HepG2 (cell line): ENCODE data around the gene CD200.

Experiments used
- CBX5 ChIP-seq: sonication (generic); formaldehyde crosslinking; IDR thresholded peaks from 2 replicates; pipeline ENCODE4 v1.4.0; 2020; ENCODE audit warnings: missing genetic modification reagents, borderline replicate concordance
- ELK4 ChIP-seq: sonication (generic); formaldehyde crosslinking; IDR thresholded peaks from 2 replicates; pipeline ENCODE4 v1.9.0; 2021; ENCODE audit warnings: missing genetic modification reagents, borderline replicate concordance
- POLR2A ChIP-seq, 2 experiments: IDR thresholded peaks; 2 replicates each; pipeline ENCODE4 v1.6.1; 2011; ENCODE audit warnings: low read depth in 2 of 2, low read length in 2 of 2, mild to moderate bottlenecking in 1 of 2, moderate library complexity in 1 of 2; ENCODE audit not compliant: insufficient read depth in 1 of 2
- POLR2AphosphoS2 ChIP-seq: IDR thresholded peaks from 2 replicates; pipeline ENCODE4 v1.6.1; 2011; ENCODE audit warnings: low read depth, low read length, improper control_type of control experiment
- PREB ChIP-seq: sonication (generic); formaldehyde crosslinking; IDR thresholded peaks from 2 replicates; pipeline ENCODE4 v1.4.0; 2020; ENCODE audit warnings: missing genetic modification reagents
- RAD21 ChIP-seq: fragments of 450-650 bp; formaldehyde crosslinking; IDR thresholded peaks from 2 replicates; pipeline ENCODE4 v1.5.0; 2020; ENCODE audit warnings: mild to moderate bottlenecking
- RELA ChIP-seq: sonication (generic); formaldehyde crosslinking; IDR thresholded peaks from 2 replicates; pipeline ENCODE4 v1.4.0; 2020; ENCODE audit warnings: missing genetic modification reagents
- SOX13 ChIP-seq, 3 experiments: fragments of 450-650 bp in 1 of 3; sonication (generic) in 1 of 3; formaldehyde crosslinking in 1 of 3; IDR thresholded peaks in 2 of 3; conservative IDR thresholded peaks in 1 of 3; 2 replicates each; pipeline versions ENCODE4 v1.5.0 to v1.6.1; 2016 to 2020; ENCODE audit warnings: antibody characterized with exemption in 1 of 3, mild to moderate bottlenecking in 1 of 3, missing compliant biosample characterization in 1 of 3, missing genetic modification reagents in 1 of 3, moderate library complexity in 1 of 3
- TCF7 ChIP-seq: sonication (generic); IDR thresholded peaks from 2 replicates; pipeline ENCODE4 v1.6.1; 2016; ENCODE audit warnings: antibody characterized with exemption, low read depth
- TIGD3 ChIP-seq: sonication (generic); formaldehyde crosslinking; IDR thresholded peaks from 2 replicates; pipeline ENCODE4 v1.5.1; 2020; ENCODE audit warnings: mild to moderate bottlenecking, missing genetic modification reagents, borderline replicate concordance
- ZNF18 ChIP-seq: sonication (generic); formaldehyde crosslinking; IDR thresholded peaks from 2 replicates; pipeline ENCODE4 v1.8.0; 2022; ENCODE audit warnings: mild to moderate bottlenecking, missing genetic modification reagents; ENCODE audit not compliant: insufficient replicate concordance
- TF ChIP-seq, protein P1 (sequence below): IDR thresholded peaks from 2 replicates; pipeline ENCODE4 v1.6.1; 2016; ENCODE audit warnings: missing compliant biosample characterization, missing genetic modification reagents, borderline replicate concordance
- TF ChIP-seq, protein P2 (sequence below): sonication (generic); formaldehyde crosslinking; IDR thresholded peaks from 2 replicates; pipeline ENCODE4 v1.5.0; 2020; ENCODE audit warnings: mild to moderate bottlenecking, missing genetic modification reagents, moderate library complexity

- TF ChIP-seq, protein P1, sequence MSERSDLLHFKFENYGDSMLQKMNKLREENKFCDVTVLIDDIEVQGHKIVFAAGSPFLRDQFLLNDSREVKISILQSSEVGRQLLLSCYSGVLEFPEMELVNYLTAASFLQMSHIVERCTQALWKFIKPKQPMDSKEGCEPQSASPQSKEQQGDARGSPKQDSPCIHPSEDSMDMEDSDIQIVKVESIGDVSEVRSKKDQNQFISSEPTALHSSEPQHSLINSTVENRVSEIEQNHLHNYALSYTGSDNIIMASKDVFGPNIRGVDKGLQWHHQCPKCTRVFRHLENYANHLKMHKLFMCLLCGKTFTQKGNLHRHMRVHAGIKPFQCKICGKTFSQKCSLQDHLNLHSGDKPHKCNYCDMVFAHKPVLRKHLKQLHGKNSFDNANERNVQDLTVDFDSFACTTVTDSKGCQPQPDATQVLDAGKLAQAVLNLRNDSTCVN, result no peak
- no peak for TF ChIP-seq TCF7
- TF ChIP-seq TIGD3 (CRISPR knock-in tag), result no peak
- TF ChIP-seq RAD21 (CRISPR knock-in tag), result no peak
- TF ChIP-seq SOX13 (IDR thresholded peaks at IDR 0.05), result no peak
- TF ChIP-seq SOX13 (CRISPR knock-in tag; conservative IDR thresholded peaks at IDR 0.05 in 1 of 2, IDR thresholded peaks at IDR 0.05 in 1 of 2), result no peak
- no peak for TF ChIP-seq PREB
- TF ChIP-seq CBX5 (CRISPR knock-in tag), result no peak
- no peak for TF ChIP-seq POLR2AphosphoS2
- no peak for TF ChIP-seq ELK4 (CRISPR knock-in tag)
- TF ChIP-seq, protein P2, sequence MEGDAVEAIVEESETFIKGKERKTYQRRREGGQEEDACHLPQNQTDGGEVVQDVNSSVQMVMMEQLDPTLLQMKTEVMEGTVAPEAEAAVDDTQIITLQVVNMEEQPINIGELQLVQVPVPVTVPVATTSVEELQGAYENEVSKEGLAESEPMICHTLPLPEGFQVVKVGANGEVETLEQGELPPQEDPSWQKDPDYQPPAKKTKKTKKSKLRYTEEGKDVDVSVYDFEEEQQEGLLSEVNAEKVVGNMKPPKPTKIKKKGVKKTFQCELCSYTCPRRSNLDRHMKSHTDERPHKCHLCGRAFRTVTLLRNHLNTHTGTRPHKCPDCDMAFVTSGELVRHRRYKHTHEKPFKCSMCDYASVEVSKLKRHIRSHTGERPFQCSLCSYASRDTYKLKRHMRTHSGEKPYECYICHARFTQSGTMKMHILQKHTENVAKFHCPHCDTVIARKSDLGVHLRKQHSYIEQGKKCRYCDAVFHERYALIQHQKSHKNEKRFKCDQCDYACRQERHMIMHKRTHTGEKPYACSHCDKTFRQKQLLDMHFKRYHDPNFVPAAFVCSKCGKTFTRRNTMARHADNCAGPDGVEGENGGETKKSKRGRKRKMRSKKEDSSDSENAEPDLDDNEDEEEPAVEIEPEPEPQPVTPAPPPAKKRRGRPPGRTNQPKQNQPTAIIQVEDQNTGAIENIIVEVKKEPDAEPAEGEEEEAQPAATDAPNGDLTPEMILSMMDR (CRISPR knock-in tag), result no peak
- no peak for TF ChIP-seq RELA (CRISPR knock-in tag)
- no peak for TF ChIP-seq ZNF18 (CRISPR knock-in tag)
- TF ChIP-seq POLR2A (IDR thresholded peaks at IDR 0.05; ENCODE audit: insufficient read depth in 1 of 2, low read depth in 2 of 2, low read length in 2 of 2), result no peak
These were observed 30.7 kb upstream of the CD200 start for GRCh38 chr3:112302150-112302830.
